HG03095 (cell line): ENCODE data around the gene NLGN2.

Experiments
- ATAC-seq: cut with Tn5 transposase; IDR thresholded peaks from one replicate; pipeline ENCODE4 v1.9.1; 2021; ENCODE audit warnings: moderate library complexity; ENCODE audit not compliant: unreplicated experiment

The NLGN2 gene

DNA sequence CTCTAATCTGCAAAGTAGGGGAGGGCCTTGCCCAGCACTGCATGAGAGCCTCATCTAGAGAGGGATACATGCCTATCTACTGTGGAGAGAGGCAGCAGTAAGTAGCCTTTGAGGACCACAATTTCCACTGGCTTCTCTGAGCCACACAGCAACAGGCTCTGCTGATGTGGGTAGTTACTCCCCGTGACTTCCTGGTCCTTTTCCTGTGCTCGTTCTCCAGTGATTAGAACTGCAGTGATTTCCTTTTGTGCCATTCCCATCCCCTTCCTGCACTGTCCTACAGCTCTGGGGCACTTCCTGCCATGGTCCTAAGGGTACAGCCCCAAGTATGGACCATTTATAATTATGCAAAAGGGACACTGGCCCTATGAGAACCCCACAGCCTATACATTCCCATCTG is 16.3 kb upstream of the NLGN2 start:
- no peak for ATAC-seq

DNA sequence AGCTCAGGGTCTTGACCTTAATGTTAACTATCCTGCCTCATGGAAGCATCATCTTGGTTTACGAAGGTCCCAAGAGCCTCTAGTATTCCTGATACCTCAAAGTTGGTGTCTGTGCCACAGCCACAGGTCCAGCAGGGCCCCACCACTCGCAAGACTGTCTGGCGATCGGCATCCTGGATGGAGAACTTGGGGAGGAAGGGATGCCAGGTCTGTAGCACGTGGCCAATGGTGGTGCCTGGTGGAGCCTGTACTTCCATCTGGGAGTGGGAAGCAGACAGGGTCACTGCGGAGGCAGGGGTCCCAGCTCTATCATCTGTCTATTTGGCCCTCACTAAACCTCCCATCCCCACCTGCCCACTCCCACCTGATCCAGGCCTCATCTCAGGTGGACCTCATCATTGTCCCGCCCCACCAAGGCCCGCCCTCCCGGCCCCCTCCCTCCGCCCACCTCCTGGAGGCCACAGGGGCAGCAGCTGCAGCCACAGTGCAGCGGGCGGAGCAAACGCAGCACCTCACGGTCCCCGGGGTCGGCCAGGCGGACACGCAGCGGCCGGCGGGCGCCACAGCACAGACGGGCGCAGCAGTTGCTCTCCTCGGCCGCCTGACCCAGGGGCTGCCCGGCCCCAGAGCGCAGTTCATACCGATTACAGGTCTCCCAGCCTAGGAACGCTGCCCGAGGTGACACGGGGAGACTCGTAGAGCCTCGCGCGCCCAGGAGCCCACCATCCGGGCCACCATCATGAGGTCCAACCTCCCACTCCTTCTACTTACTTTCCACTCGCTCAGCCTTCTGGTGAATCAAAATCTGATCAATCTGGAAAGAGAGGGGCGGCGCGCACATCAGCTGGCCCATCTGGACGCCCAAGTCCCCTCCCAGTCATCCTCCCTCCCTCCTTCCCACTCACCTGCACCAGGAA is 14.7 kb upstream of the NLGN2 start:
- ATAC-seq = no peak

DNA sequence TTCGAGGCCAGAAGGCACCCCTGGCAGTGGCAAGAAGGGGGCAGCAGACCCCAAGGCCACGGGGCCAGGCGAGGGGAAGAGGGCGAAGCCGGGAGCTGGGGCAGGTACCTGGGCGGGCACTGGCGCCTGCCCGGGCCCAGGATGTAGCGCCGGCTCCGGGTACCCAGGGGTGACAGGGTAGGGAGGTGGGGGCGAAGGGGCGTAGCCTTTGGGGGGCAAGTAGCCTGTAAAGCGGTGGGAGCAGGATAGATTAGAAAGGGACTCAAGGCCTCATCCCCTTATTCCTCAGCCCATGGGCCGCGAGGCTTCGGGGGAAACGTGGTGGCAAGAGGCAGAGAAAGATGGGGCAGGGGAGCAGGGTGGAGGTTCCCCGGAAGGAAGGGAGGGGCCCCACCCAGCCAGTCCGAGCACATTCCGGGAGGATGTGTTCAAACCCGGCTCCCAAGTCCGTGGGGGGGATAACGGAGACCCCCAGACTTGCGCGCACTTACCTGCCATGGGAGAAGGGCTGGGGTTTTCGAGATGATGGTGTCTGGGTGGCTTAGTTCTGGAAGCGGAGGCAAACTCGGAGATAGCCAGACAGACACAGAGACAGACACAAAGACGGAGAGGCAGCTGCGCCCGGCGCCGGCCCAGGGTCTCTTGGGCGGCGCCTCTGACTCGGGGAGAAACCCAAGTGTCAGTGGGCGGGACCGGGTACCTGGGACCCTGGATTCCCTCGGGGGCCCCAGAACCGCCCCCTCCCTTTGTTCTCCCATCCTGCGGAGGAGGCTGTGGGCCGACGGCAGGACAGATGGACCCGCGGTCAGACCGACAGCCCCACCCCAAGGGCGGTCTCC is 13.8 kb upstream of the NLGN2 start:
- peak; percentile 33 for ATAC-seq

DNA sequence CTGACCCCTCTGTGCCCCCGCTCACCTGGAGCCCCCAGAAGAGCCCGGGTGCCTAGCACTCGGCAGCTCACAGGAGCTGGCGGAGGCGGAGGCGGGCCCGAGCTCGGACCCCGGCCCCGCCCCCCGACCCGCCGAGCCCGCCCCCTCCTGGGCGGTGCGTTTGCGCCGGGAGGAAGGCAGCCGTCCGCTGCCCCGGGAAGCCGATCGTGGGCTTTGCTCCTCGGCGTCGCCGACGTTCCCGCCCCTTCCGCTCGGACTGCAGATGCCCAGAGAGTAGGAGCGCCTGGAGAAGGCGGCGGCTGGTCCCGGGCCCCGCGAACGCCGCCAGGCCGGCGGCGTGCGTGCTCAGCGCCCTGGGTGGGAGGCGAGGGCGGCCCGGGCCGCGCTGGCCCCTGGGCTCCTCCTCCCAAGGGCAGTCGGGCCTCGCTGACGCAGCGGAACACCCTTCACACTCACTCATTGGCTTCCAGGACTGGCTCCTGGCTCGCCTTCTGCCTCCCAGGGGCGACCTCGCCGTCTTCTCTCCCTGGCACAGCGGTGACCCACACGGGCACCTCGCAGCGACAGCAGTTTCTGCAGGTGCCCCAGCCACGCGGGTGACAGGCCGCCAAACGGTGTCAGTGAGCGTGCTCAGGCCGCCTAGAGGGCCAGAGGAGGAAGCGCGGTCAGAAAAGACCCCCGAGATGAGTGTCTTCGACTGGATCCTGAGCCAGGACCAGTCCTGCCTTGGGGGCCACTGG is 13.0 kb upstream of the NLGN2 start, which contains the start of gene PLSCR3:
PLSCR3 (minus strand) TSS at position 74 of the 740 bp plus-strand sequence. CDS start 415 bp downstream, outside the sequence.
- peak; percentile 76 for ATAC-seq

DNA sequence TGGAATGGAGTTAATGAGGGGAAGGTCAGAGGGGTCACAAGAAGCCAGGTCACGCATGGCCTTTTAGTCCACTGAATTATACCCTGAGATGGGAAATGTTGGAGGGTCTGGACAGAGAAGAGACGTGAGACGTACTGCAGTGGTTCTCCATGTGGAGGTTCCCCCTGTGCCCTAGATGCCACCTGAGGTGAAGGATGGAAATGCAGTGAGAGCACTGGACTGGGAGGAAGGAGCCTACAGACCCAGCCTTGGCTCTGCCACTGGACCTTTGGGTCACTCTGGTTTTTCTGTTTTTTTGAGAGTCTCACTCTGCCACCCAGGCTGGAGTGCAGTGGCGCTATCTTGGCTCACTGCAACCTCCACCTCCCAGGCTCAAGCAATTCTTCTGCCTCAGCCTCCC is 11.5 kb upstream of the NLGN2 start:
- no peak for ATAC-seq

DNA sequence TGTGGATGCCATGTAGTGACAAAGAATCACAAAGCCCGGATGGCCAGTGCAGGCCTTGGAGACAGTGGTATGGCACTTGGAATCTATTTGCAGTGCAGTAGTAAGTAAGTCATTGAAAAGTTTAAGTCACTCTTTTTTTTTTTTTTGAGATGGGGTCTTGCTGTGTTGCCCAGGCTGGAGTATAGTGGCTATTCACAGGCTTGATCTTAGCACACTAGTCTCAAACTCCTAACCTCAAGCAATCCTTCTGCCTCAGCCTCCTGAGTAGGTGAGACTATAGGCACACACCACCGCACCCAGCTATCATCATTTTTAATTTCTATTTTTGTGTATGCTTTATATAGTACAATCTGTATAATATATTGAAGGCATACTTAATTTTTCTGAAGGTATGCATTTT is 9.0 kb upstream of the NLGN2 start:
- ATAC-seq = no peak

DNA sequence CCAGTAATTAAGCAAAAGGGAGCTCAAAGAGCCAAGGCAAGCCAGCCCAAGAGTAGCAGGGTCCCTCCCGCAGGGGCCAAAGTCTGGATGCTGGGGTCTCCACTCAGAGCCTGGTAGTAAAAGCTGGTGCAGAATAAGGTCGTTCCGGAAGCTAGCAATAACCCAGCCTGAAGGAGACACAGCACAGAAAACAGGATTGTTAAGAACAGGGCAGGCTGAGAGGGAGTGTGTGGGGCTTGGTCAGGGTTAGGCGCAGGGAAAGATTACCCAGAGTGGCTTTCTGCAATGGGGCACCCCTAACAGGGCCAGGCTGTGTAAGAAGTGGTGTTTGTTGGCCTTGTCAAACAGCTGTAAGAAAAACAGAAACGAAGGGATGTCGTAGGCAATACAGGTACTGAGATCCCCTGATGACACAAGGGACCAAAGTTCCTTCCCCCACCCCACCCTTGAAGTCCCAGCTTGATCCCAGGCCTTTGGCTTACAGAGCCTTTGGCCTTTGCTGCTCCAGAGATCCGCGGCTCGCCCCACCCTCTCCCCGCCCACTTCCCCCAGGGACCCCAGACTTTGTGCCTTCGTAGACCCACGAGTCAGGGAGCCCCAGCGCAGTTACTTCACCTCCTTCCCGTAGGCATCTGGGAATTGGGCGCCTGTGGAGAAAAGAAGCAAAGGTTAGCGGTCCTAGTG is 4.5 kb upstream of the NLGN2 start:
- ATAC-seq = no peak

DNA sequence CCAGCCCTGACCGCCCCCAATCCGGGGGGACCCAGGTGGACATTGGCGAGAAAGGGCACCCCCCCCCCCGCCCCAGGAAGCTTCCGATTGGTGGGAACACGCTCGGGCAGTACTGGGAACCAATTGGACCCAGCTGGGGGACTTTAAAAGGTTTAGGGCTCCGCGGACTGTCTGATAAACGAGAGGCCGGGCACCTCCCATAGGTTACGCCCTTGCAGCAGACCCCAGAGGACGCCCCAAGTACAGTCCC is 4.0 kb upstream of the NLGN2 start:
- no peak for ATAC-seq

DNA sequence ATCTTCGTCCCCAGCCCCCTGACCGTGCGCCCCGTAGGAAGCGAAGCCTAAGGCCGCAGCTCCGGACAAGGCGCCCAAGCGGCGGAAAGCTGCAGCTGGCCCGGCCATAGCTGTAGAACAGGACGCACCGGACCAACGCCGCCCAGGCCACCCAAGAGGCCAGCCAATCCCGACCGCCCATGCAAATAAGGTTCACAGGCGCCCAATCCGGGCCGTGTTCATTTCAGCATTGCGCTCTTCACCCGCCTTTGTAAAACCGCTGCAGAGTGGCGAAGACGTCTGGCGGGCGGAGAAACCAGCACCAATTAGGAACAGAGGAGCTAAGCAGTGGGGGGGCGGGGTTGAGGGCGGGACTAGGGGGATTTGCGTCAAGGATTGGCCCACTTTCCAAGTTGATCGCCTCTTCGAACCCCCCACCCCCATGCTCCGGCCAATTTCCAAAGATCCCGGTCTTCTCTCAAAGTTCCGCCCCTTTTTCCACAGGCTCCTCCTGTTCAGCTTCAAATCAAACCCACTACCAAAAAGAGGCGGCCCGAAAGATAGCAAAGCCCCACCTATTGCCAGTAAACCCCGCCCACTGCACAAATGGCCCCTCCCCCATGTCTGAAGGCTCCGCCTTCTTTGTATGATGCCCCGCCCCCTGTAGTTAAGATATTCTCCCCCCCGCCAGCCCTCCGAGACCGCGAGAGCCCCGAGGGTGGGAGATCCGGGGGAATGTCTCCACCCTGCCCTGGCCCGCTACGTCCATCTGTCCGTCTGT is 3.5 kb upstream of the NLGN2 start, which contains the start of gene TMEM256:
TMEM256 (minus strand) TSS at position 121 of the 760 bp plus-strand sequence; CDS start at position 108, 13 bp downstream.
- ATAC-seq = peak; percentile 84

DNA sequence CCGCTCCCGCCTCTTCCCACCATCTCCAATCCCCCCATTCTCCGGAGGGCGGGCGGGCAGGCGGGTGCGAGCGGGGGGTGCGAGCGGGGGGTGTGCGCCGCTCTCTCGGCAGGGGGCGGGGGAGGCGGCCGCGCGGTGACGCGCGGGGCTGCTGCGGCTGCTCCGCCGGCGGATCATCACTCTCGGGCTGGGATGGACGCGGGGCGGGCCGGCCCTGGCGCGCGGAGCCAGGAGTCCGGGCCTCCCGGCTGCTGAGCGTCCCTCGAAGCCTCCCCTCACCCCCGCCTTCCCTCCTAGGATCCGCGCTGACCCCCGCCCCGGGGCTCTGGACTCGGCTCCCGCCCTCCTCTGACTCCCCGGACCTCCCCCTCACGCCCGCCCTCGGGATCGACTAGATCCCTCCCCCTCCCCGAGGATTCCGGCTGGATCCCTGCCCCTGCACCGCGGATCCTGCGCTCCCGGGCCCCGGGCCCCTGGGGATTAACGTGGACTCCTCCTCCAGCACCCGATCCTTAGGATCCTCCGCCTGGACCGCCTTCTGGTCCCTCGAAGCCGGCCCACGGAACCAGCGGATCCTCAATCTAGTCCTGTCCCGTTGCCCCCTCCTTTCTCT is 2.8 kb upstream of the NLGN2 start:
- ATAC-seq = peak; percentile 11

DNA sequence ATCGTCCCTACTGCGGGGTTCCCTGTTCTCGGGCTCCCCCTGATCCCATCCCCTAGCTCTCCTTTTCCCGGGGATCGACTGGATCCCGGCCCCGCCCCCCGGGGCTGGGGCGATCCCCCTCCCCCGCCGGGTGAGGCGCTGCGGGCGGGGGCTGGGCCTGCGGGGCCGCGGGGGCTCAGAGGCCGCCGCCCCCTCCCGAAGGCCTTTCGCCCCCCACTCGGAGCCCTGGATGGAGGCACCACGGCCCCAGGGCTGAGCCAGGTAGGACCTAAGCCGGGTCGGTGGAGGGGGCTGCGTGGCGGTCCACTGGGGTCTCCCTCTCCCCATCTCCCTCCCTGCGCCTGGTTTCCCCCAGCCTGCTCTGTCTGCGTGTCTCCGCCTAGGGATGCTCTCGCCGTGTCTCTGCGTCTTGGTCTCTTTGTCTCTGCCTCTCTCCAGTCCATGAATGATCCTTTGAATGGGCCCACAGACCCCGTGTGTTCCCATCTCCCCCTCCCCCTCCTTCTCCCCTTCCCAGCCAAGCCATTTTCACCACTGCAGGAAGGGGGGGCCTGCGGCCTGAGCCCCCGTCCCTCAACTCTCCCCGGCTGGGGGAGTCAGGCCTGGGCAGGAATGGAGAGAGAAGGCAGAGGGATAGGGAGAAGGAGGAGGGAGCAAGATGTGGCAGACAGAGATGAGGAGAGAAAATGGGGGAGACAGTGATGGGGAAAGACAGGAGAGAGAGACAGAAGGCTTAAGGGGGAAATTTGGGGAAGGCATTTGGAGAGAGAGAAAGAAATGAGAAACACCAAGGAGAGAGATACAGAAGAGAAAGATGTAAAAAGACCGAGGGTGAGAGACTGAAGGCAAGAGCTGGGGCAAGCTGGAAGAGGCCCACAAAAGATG is 2.1 kb upstream of the NLGN2 start:
- no peak for ATAC-seq

DNA sequence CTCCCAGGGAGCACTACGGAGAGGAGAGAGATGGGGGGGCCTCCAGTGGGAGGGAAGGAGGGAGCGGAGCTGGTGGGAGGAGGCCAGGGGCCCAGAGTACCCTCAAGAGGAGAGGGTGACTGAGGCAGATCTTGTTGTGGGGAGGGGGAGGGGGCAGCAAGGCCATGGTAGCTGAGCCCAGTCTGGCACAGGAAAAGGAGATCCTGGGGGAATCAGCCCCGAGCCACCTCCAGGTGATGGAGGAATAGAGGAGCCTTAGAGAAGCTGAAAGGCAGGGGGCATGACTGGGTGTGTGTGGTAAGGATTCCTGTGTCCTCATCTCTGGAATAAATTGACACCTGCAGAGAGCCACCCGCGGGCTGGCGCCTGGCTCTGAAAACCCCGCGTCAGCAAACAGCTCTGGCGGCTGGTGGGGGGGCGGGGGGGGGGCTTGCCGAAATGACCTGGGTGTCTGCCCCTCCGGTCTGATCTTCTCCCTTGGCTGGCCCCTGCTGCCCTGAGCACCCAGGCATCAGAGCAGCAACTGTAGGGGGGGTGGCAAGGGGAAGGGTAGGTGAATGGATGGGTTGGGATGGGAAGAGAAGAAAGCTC is 1.3 kb upstream of the NLGN2 start:
- no peak for ATAC-seq

DNA sequence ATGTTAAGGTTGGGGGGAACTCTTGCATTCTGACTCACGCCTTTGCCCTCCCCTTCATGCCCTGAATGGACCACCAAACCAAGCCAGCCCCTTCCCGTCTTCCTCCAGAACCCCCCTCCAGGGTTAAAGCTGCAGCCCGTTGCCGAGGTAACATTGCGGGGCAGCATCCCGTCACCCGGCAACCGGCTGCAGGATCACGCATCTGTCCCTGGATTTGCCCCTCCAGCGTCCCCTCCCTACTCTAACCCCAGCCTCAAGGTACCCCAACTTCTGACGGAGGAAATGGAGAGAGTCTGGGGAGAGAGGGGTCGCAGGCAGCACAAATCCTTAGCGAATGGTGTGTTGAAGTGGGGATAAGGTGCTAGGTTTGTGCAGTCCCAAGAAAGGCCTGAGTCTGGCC is 563 bp upstream of the NLGN2 start:
- no peak for ATAC-seq

DNA sequence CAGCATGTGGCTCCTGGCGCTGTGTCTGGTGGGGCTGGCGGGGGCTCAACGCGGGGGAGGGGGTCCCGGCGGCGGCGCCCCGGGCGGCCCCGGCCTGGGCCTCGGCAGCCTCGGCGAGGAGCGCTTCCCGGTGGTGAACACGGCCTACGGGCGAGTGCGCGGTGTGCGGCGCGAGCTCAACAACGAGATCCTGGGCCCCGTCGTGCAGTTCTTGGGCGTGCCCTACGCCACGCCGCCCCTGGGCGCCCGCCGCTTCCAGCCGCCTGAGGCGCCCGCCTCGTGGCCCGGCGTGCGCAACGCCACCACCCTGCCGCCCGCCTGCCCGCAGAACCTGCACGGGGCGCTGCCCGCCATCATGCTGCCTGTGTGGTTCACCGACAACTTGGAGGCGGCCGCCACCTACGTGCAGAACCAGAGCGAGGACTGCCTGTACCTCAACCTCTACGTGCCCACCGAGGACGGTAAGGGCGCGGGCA is 645 bp downstream of the NLGN2 start:
- ATAC-seq = no peak

DNA sequence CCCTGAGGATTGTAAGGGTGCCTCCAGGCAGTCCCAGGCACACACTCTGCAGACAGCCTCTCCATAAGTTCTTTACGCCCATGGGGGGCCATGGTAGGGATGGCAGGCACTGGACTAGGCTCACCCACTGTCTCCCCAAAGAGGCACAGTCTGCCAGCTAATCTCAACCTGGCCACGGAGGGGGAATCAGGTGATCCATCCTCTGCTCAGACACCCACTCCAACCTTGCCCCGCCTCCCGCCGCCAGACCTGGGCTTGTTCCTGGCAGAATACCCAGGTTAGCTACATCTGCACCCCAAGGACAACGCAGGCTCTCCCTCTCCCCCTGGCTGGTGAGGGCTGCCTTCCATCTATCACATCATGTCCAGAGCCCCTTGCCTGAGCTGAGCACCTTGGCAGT is 1.2 kb downstream of the NLGN2 start:
- ATAC-seq = no peak

DNA sequence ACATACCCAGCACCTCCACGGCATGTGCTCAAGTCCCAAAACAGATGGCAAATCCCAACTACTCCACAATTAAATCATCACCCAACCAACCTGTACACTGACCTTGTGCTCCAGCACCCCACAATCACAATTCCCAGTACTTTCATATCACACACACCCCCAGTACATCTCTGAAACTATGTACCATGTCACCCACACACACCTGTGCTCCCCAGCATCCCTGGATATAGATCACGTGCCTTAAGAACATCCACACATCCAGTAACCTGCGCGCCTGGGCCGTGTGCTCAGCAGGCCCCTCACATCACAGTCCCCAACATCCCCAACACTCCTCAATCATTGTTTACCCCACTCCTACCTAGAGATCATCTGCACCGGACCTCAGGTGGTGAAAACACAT is 2.1 kb downstream of the NLGN2 start:
- ATAC-seq = no peak

DNA sequence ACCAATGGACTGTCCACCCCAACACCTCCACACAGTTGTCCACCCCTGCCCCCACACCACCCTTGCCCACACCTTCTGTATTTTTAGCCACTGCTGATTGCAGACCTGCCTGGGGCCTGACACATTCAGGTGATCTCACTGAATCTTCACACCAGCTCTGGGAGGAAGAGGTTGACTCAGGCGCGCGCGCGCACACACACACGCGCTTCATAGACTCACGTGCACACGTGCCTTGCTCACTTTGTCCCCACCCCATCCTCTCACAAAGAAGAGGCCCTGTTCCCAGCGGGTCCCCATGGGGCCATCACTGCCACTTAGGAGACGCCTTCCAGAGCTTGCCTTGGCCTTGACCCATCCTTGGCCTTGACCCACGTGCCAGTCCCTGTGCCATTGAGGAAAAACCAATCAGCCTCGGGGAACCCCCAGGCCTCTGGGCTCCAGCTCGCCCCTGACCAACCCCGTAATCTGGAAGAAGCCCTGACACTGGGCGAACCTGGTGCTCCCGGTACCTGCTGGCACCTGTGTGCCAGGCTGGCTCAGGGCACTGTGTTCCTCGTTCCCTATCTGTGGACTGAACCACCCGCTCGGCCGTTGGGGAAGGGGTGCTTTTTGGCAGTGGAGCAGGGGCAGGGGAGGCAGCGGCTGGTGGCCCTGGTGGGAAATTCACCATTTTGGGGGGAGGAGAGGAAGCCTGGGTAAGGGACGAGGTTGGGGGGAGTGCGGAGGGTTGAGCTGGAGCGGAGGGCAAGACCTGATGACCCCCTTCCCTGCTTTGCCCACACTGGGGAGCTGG is 3.2 kb downstream of the NLGN2 start:
- ATAC-seq = no peak
